GM12878 (cell line): ENCODE data around the gene AGTPBP1.
"Not testable (repeated sequence)": the region's sequence is repeated elsewhere in the genome, so short reads cannot be mapped to it uniquely, and the experiment has no call there.

ENCODE experiments used
- SP1 ChIP-seq: IDR thresholded peaks from one replicate; pipeline ENCODE4 v1.6.1; 2011; ENCODE audit warnings: low read depth, low read length
- TAF1 ChIP-seq: IDR thresholded peaks from 2 replicates; pipeline ENCODE4 v1.6.1; 2011; ENCODE audit warnings: mild to moderate bottlenecking, low read depth, low read length, borderline replicate concordance

GRCh38 chr9:85773844-85774243 is 32.1 kb upstream of the AGTPBP1 start:
- not testable (repeated sequence) for TF ChIP-seq TAF1, SP1
